DOHH2 (cell line): ENCODE measurements around the gene ASMTL.
"Not testable (repeated sequence)": the region's sequence is repeated elsewhere in the genome, so short reads cannot be mapped to it uniquely, and the experiment has no call there.

ENCODE experiments used
- CTCF ChIP-seq: fragments of 200-600 bp; sonication (generic); IDR thresholded peaks from one replicate; pipeline ENCODE4 v1.5.1; 2014; ENCODE audit warnings: antibody characterized with exemption, mild to moderate bottlenecking, low read depth, low read length; ENCODE audit not compliant: poor library complexity, severe bottlenecking
- EZH2phosphoT487 ChIP-seq: fragments of 200-600 bp; sonication (generic); IDR thresholded peaks from 2 replicates; pipeline ENCODE4 v1.6.1; 2017; ENCODE audit warnings: borderline replicate concordance, mild to moderate bottlenecking, antibody characterized with exemption, low read length, moderate library complexity, mixed read lengths

GRCh38 chrX:1447969-1448572 lies 4.6 kb downstream of the ASMTL start:
- TF ChIP-seq CTCF, EZH2phosphoT487: not testable (repeated sequence)
